ENCODE results near the gene SMIM35. TPM values are rescaled to one million over a fixed set of nuclear protein-coding genes. Genes with fewer than 3 reads are reported as not detected.

SMIM35 gene
- total RNA-seq, 4 donors from 2014 or later, result not detected

- WGBS, 2 donors (ENCODE audit: low coverage in 1 of 2), result 75 to 90% methylated on average over 2 to 10 of the region's 10 CpGs
- intact Hi-C loops (cut with DNase I; ENCODE audit: low total_unique reads), result no loop called here
- peak overlapping the region in 2 of 4 donors; percentile 14 to 82 for H3K27ac ChIP-seq
Measured at GRCh38 chr11:117998664-117999353, 88.0 kb downstream of the SMIM35 start.

GRCh38 chr11:117997823-117998579, 88.8 kb downstream of the SMIM35 start:
- no peaks in the 10 kb centered on the region for H3K36me3 ChIP-seq
- WGBS, 2 donors (ENCODE audit: low coverage in 1 of 2), result 81 to 82% methylated on average over 8 to 9 of the region's 9 CpGs
- DNase-seq, result no peak
- no peak overlapping the region for H3K4me3 ChIP-seq
- intact Hi-C loops (cut with DNase I; ENCODE audit: low total_unique reads), result no loop called here
- no peaks in the 10 kb centered on the region for H3K27me3 ChIP-seq
- peaks cover 4 to 20% (median 6%) of the 10 kb centered on the region in 4 donors for H3K4me1 ChIP-seq
- in situ Hi-C loops (cut with MboI; ENCODE audit: low pct_ligation_motif_present in 1 of 4, low pct_unique_long_range_greater_than_20kb in 1 of 4, low sequenced_read_pairs in 3 of 4), result no loop called here
- peak overlapping the region in 2 of 4 donors; percentile 14 to 82 for H3K27ac ChIP-seq
- TF ChIP-seq CTCF (IDR thresholded peaks at IDR 0.05), result no peak
- TF ChIP-seq EP300 (IDR thresholded peaks at IDR 0.05; ENCODE audit: low read depth), result no peak
- TF ChIP-seq POLR2A (IDR thresholded peaks at IDR 0.05), result no peak
- no peak for TF ChIP-seq POLR2AphosphoS5 (IDR thresholded peaks at IDR 0.05)
- H3K9me3 ChIP-seq, result no peaks in the 10 kb centered on the region

More at GRCh38 chr11:117998664-117999353, 88.0 kb downstream of the SMIM35 start:
- no peaks in the 10 kb centered on the region for H3K9me3 ChIP-seq
- DNase-seq, result no peak
- TF ChIP-seq POLR2A (IDR thresholded peaks at IDR 0.05) (no peak), POLR2AphosphoS5 (IDR thresholded peaks at IDR 0.05) (no peak), EP300 (IDR thresholded peaks at IDR 0.05; ENCODE audit: low read depth) (no peak), CTCF (IDR thresholded peaks at IDR 0.05) (no peak)
- no peak overlapping the region for H3K4me3 ChIP-seq
- H3K27me3 ChIP-seq, result no peaks in the 10 kb centered on the region
- no peaks in the 10 kb centered on the region for H3K36me3 ChIP-seq
- peaks cover 5 to 21% (median 9%) of the 10 kb centered on the region in 4 donors for H3K4me1 ChIP-seq
- in situ Hi-C loops (cut with MboI; ENCODE audit: low pct_ligation_motif_present in 1 of 4, low pct_unique_long_range_greater_than_20kb in 1 of 4, low sequenced_read_pairs in 3 of 4), result no loop called here

GRCh38 chr11:117997406-117997805, 89.4 kb downstream of the SMIM35 start:
- intact Hi-C loops (cut with DNase I; ENCODE audit: low total_unique reads) (no loop called here), in situ Hi-C loops (cut with MboI; ENCODE audit: low pct_ligation_motif_present in 1 of 4, low pct_unique_long_range_greater_than_20kb in 1 of 4, low sequenced_read_pairs in 3 of 4) (no loop called here)
- peak overlapping the region in 1 of 4 donors; percentile 82 for H3K27ac ChIP-seq
- no peak overlapping the region for H3K4me3 ChIP-seq
- TF ChIP-seq POLR2A (IDR thresholded peaks at IDR 0.05) (no peak), POLR2AphosphoS5 (IDR thresholded peaks at IDR 0.05) (no peak), CTCF (IDR thresholded peaks at IDR 0.05) (no peak), EP300 (IDR thresholded peaks at IDR 0.05; ENCODE audit: low read depth) (no peak)
- H3K27me3 ChIP-seq, result no peaks in the 10 kb centered on the region
- no peaks in the 10 kb centered on the region for H3K36me3 ChIP-seq
- no peak for DNase-seq
- peaks cover 0 to 20% (median 4%) of the 10 kb centered on the region in 4 donors for H3K4me1 ChIP-seq
- H3K9me3 ChIP-seq, result no peaks in the 10 kb centered on the region
- WGBS, 2 donors (ENCODE audit: low coverage in 1 of 2), result 88 to 100% methylated on average over 1 to 2 of the region's 2 CpGs

GRCh38 chr11:117996058-117996457, 90.7 kb downstream of the SMIM35 start:
- no peaks in the 10 kb centered on the region for H3K9me3 ChIP-seq
- in situ Hi-C loops (cut with MboI; ENCODE audit: low pct_ligation_motif_present in 1 of 4, low pct_unique_long_range_greater_than_20kb in 1 of 4, low sequenced_read_pairs in 3 of 4) (no loop called here), intact Hi-C loops (cut with DNase I; ENCODE audit: low total_unique reads) (no loop called here)
- WGBS, 2 donors (ENCODE audit: low coverage in 1 of 2), result 96 to 100% methylated on average over 1 to 4 of the region's 4 CpGs
- H3K27ac ChIP-seq, result no peak overlapping the region
- DNase-seq, result no peak
- TF ChIP-seq EP300 (IDR thresholded peaks at IDR 0.05; ENCODE audit: low read depth) (no peak), CTCF (IDR thresholded peaks at IDR 0.05) (no peak), POLR2AphosphoS5 (IDR thresholded peaks at IDR 0.05) (no peak), POLR2A (IDR thresholded peaks at IDR 0.05) (no peak)
- peaks cover 0 to 7% (median 0%) of the 10 kb centered on the region in 4 donors for H3K4me1 ChIP-seq
- H3K4me3 ChIP-seq, result no peak overlapping the region
- H3K27me3 ChIP-seq, result no peaks in the 10 kb centered on the region
- no peaks in the 10 kb centered on the region for H3K36me3 ChIP-seq

Data from transverse colon (tissue), 4 donors.